GM19023 (cell line): ENCODE results near the gene CYSRT1.
A peak's percentile ranks its signal among the peaks of the same experiment; 100 is the strongest.
"Not testable (repeated sequence)": the region's sequence is repeated elsewhere in the genome, so short reads cannot be mapped to it uniquely, and the experiment has no call there.

Experiments
- ATAC-seq: cut with Tn5 transposase; IDR thresholded peaks from one replicate; pipeline ENCODE4 v1.9.1; 2021; ENCODE audit warnings: mild to moderate bottlenecking, moderate library complexity; ENCODE audit not compliant: unreplicated experiment

CYSRT1 gene

DNA sequence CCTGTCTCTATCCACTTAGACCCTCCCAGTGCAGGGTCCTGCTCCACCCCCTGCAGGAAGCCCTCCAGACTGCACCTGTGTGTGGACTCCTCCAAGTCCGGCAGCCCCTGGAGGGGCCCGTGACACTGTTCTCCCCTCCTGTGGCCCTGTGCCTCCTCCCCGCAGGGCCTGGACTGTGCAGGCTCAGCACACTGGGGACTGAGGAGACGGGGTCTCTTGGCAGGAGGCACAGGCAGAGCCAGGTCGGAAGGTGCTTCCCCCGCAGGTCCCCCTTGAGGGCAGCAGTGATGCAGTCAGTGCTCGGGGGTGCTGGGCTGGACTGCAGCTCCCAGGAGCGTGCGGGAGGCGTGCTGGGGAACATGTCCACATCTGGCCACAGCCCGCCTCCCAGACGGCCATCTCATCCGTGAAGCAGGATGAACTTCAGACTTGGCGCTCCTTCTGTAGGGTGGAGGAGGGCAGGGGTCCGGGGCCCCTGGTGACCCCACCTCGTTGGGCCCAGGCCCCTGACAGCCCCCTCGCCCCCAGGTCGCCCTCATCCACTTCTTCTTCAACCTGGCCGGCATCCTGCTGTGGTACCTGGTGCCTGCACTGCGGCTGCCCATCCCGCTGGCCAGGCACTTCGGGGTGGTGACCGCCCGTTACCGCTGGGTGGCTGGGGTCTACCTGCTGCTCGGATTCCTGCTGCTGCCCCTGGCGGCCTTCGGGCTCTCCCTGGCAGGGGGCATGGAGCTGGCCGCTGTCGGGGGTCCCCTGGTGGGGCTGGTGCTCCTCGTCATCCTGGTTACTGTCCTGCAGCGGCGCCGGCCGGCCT is 10.7 kb downstream of the CYSRT1 start:
- no peak for ATAC-seq

- ATAC-seq, result no peak
These were observed 11.4 kb downstream of the CYSRT1 start for GRCh38 chr9:137236238-137236935.

GRCh38 chr9:137236936-137237421 is 12.0 kb downstream of the CYSRT1 start:
- no peak for ATAC-seq

DNA sequence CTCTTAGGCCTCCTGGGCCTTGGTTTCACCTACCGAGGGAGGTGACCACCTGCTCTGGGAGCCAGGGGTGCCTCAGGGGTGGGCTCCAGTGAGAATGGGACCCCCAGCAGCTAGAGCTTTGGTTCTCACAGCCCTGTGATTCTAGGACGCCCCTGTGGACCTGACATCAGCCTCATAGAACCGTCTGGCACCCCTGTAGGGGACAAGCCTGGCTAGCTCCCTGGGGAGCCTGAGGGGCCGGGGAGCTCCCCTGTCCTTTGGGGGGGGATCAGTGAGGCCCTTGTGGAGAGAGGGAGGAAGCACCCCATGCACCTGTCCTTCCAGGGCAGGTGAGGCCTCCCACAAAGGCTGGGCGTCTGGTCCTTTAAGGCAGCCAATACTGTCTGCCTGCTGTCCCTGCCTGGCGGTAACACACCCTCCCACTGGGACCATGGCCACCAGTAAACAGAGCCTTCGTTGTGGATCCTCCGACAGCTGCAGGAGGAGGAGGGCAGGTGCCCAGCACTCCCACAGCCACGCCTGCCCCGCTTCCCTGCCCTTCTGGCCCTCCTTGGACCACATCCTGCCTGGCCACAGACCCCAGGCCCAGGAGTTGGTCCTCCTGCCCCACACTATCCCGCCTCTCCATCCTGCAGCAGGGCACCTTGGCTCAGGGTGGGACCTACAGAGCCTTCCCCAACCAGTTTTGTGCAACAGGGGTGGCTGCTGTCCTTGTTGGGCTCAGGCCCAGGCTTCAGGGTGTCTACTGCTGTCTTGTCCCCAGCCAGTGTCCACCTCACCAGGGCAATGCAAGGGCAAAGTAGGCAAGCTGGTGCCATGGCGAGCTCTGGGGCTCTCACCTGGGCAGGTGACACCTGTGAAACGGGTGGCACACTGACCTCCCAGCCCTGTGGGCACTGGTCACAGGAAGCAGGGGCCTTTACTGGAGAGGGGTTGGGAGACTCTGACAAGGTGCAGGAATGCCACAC is 13.1 kb downstream of the CYSRT1 start:
- ATAC-seq, result no peak

DNA sequence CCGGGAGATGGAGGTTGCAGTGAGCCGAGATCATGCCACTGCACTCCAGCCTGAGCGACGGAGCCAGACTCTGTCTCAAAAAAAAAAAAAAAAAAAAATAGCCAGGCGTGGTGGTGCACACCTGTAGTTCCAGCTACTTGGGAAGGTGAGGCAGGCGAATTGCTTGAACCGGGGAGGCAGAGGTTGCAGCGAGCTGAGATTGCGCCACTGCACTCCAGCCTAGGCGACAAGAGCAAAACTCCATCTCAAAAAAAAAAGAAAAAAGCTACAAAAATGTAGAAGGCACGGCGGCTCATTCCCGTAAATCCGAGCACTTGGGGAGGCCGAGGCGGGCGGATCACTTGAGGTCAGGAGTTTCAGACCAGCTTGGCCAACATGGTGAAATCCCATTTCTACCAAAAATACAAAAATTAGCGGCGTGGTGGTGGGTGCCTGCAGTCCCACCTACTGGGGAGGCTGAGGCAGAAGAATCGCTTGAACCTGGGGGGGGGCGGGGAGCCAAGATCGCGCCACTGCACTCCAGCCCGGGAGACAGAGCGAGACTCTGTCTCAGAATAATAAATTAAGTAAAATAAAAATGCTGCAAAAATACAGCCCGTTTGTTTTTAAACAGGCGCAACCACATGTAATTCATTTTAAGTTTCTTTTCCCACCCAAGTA is 14.7 kb downstream of the CYSRT1 start:
- not testable (repeated sequence) for ATAC-seq

- ATAC-seq, result peak; percentile 23
These were observed 15.4 kb downstream of the CYSRT1 start for GRCh38 chr9:137240318-137240840.

GRCh38 chr9:137240841-137241489 is 16.0 kb downstream of the CYSRT1 start, which contains the start of gene TUBB4B:
TUBB4B (plus strand) TSS chr9:137241287; CDS start chr9:137241361, 74 bp downstream.
- ATAC-seq, result peak; percentile 65

GRCh38 chr9:137241490-137242268 is 16.7 kb downstream of the CYSRT1 start:
- ATAC-seq, result peak; percentile 8

DNA sequence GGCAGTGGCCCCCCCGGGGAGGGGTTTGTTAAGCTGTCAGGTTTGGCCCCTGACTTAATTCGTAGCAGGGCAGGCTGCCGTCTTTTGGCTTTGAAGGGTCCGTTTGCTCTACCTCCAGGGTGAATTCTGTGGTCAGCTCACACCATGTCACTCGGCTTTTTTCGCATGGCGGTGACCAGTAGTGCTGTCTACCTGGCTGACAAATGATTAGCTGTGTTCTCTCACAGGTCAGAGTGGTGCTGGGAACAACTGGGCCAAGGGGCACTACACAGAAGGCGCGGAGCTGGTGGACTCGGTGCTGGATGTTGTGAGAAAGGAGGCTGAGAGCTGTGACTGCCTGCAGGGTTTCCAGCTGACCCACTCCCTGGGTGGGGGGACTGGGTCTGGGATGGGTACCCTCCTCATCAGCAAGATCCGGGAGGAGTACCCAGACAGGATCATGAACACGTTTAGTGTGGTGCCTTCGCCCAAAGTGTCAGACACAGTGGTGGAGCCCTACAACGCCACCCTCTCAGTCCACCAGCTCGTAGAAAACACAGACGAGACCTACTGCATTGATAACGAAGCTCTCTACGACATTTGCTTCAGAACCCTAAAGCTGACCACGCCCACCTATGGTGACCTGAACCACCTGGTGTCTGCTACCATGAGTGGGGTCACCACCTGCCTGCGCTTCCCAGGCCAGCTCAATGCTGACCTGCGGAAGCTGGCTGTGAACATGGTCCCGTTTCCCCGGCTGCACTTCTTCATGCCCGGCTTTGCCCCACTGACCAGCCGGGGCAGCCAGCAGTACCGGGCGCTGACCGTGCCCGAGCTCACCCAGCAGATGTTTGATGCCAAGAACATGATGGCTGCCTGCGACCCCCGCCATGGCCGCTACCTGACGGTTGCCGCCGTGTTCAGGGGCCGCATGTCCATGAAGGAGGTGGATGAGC is 17.6 kb downstream of the CYSRT1 start:
- no peak for ATAC-seq

DNA sequence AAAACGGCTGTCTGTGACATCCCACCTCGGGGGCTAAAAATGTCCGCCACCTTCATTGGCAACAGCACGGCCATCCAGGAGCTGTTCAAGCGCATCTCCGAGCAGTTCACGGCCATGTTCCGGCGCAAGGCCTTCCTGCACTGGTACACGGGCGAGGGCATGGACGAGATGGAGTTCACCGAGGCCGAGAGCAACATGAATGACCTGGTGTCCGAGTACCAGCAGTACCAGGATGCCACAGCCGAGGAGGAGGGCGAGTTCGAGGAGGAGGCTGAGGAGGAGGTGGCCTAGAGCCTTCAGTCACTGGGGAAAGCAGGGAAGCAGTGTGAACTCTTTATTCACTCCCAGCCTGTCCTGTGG is 18.3 kb downstream of the CYSRT1 start:
- not testable (repeated sequence) for ATAC-seq

GRCh38 chr9:137243626-137244485 is 18.9 kb downstream of the CYSRT1 start:
- ATAC-seq, result no peak

GRCh38 chr9:137244486-137245449 is 19.8 kb downstream of the CYSRT1 start:
- ATAC-seq, result no peak

- no peak for ATAC-seq
These were observed 20.8 kb downstream of the CYSRT1 start for GRCh38 chr9:137245450-137246421.

- no peak for ATAC-seq
These were observed 22.4 kb downstream of the CYSRT1 start for GRCh38 chr9:137247135-137247915.
